H9 (cell line): ENCODE measurements around the gene GRID2. TPM values are rescaled to one million over a fixed set of nuclear protein-coding genes. Genes with fewer than 3 reads are reported as not detected.

Experiments used
- DNase-seq: peaks from one replicate; pipeline ENCODE4 v3.0.0-alpha.2; 2017
- H2AFZ ChIP-seq: one replicate; pipeline ENCODE4 v1.6.1; 2013; ENCODE audit warnings: mild to moderate bottlenecking, low read length, control low read depth, moderate library complexity
- H2AK5ac ChIP-seq: 2 replicates; pipeline ENCODE4 v1.6.1; 2013; ENCODE audit warnings: low read length, control low read depth, mixed read lengths; ENCODE audit not compliant: insufficient read length
- H2BK120ac ChIP-seq: one replicate; pipeline ENCODE4 v1.6.1; 2013; ENCODE audit warnings: low read depth, mild to moderate bottlenecking, low read length, control low read depth, inconsistent platforms; ENCODE audit not compliant: poor library complexity, severe bottlenecking
- H2BK12ac ChIP-seq: 2 replicates; pipeline ENCODE4 v1.6.1; 2013; ENCODE audit warnings: low read length, control low read depth, mixed read lengths, low read depth; ENCODE audit not compliant: insufficient read length
- H2BK15ac ChIP-seq: 2 replicates; pipeline ENCODE4 v1.6.1; 2013; ENCODE audit warnings: low read depth, low read length, control low read depth
- H2BK20ac ChIP-seq: one replicate; pipeline ENCODE4 v1.6.1; 2013; ENCODE audit warnings: low read depth, mild to moderate bottlenecking, low read length, control low read depth, inconsistent platforms; ENCODE audit not compliant: poor library complexity, severe bottlenecking
- H2BK5ac ChIP-seq: 2 replicates; pipeline ENCODE4 v1.6.1; 2013; ENCODE audit warnings: low read length, control low read depth, mixed read lengths; ENCODE audit not compliant: insufficient read length
- H3K14ac ChIP-seq: 2 replicates; pipeline ENCODE4 v1.6.1; 2013; ENCODE audit warnings: low read length, control low read depth; ENCODE audit not compliant: insufficient read depth
- H3K18ac ChIP-seq: 2 replicates; pipeline ENCODE4 v1.6.1; 2013; ENCODE audit warnings: low read depth, mild to moderate bottlenecking, mixed read lengths, low read length, control low read depth; ENCODE audit not compliant: insufficient read length
- H3K23ac ChIP-seq: 2 replicates; pipeline ENCODE4 v1.6.1; 2013; ENCODE audit warnings: low read length, control low read depth, mixed read lengths, low read depth; ENCODE audit not compliant: insufficient read length
- H3K23me2 ChIP-seq: 2 replicates; pipeline ENCODE4 v1.6.1; 2013; ENCODE audit warnings: low read depth, mild to moderate bottlenecking, mixed read lengths, low read length, control low read depth; ENCODE audit not compliant: insufficient read length, poor library complexity, severe bottlenecking
- H3K27ac ChIP-seq: 2 replicates; pipeline ENCODE4 v1.5.1; 2013; ENCODE audit warnings: low read length, control low read depth, mixed read lengths, low read depth; ENCODE audit not compliant: insufficient read length
- H3K27me3 ChIP-seq: 2 replicates; pipeline ENCODE4 v1.6.1; 2013; ENCODE audit warnings: low read length, control low read depth, inconsistent platforms; ENCODE audit not compliant: insufficient read depth
- H3K4ac ChIP-seq: 2 replicates; pipeline ENCODE4 v1.6.1; 2013; ENCODE audit warnings: low read depth, mild to moderate bottlenecking, control low read depth, inconsistent platforms, low read length, moderate library complexity
- H3K4me1 ChIP-seq: 2 replicates; pipeline ENCODE4 v1.6.1; 2013; ENCODE audit warnings: low read length, control low read depth, inconsistent platforms; ENCODE audit not compliant: insufficient read depth
- H3K4me2 ChIP-seq: 2 replicates; pipeline ENCODE4 v1.6.1; 2013; ENCODE audit warnings: low read length, control low read depth, mixed read lengths; ENCODE audit not compliant: insufficient read length, insufficient read depth
- H3K56ac ChIP-seq: 2 replicates; pipeline ENCODE4 v1.6.1; 2013; ENCODE audit warnings: low read depth, mild to moderate bottlenecking, mixed read lengths, low read length, control low read depth; ENCODE audit not compliant: insufficient read length
- H3K79me1 ChIP-seq: 2 replicates; pipeline ENCODE4 v1.6.1; 2013; ENCODE audit warnings: low read depth, mild to moderate bottlenecking, moderate library complexity, low read length, control low read depth, inconsistent platforms; ENCODE audit not compliant: insufficient read depth, poor library complexity, severe bottlenecking
- H3K79me2 ChIP-seq: 2 replicates; pipeline ENCODE4 v1.6.1; 2013; ENCODE audit warnings: low read length, control low read depth, inconsistent platforms; ENCODE audit not compliant: insufficient read depth
- H3K9ac ChIP-seq: 2 replicates; pipeline ENCODE4 v1.6.1; 2013; ENCODE audit warnings: low read length, control low read depth, mixed read lengths; ENCODE audit not compliant: insufficient read length; ENCODE audit errors: extremely low read depth
- H3K9me3 ChIP-seq: one replicate; pipeline ENCODE4 v1.6.1; 2013; ENCODE audit warnings: low read depth, low read length, inconsistent platforms; ENCODE audit not compliant: control insufficient read depth
- H3T11ph ChIP-seq: one replicate; pipeline ENCODE4 v1.6.1; 2013; ENCODE audit warnings: mild to moderate bottlenecking, low read length, control low read depth, inconsistent platforms
- H4K20me1 ChIP-seq: one replicate; pipeline ENCODE4 v1.6.1; 2013; ENCODE audit not compliant: control insufficient read depth, insufficient read length, insufficient read depth
- H4K5ac ChIP-seq: 2 replicates; pipeline ENCODE4 v1.6.1; 2013; ENCODE audit warnings: low read depth, mild to moderate bottlenecking, mixed read lengths, low read length, control low read depth; ENCODE audit not compliant: insufficient read length
- H4K8ac ChIP-seq: replicated peaks from 2 replicates; pipeline ENCODE4 v1.6.1; 2013; ENCODE audit warnings: low read length, control low read depth, mixed read lengths, low read depth; ENCODE audit not compliant: insufficient read length
- H4K91ac ChIP-seq: 2 replicates; pipeline ENCODE4 v1.6.1; 2013; ENCODE audit warnings: low read depth, mild to moderate bottlenecking, moderate library complexity, mixed read lengths, low read length, control low read depth; ENCODE audit not compliant: insufficient read length
- H3K27ac Mint-ChIP-seq, 3 experiments: 2 replicates in 2 of 3; 3 replicates in 1 of 3; pipeline ENCODE4 v1.8.0; 2020 to 2021; ENCODE audit warnings: mixed read lengths in 3 of 3, mild to moderate bottlenecking in 1 of 3, moderate library complexity in 1 of 3
- H3K27me3 Mint-ChIP-seq: 2 replicates; pipeline ENCODE4 v1.8.0; 2021; ENCODE audit warnings: low read depth, mild to moderate bottlenecking, moderate library complexity, mixed read lengths
- H3K36me3 Mint-ChIP-seq, 3 experiments: 2 replicates in 2 of 3; 3 replicates in 1 of 3; pipeline ENCODE4 v1.8.0; 2020 to 2021; ENCODE audit warnings: low read depth in 3 of 3, mixed read lengths in 3 of 3; ENCODE audit not compliant: insufficient read depth in 1 of 3
- H3K4me1 Mint-ChIP-seq, 2 experiments: 2 replicates each; pipeline ENCODE4 v1.8.0; 2020; ENCODE audit warnings: mixed read lengths in 2 of 2
- H3K4me3 Mint-ChIP-seq, 2 experiments: 2 replicates in 1 of 2; 3 replicates in 1 of 2; pipeline ENCODE4 v1.8.0; 2020 to 2021; ENCODE audit warnings: mild to moderate bottlenecking in 2 of 2, mixed read lengths in 2 of 2, moderate library complexity in 1 of 2
- H3K9me3 Mint-ChIP-seq, 2 experiments: 2 replicates in 1 of 2; 3 replicates in 1 of 2; pipeline ENCODE4 v1.8.0; 2020; ENCODE audit warnings: mild to moderate bottlenecking in 2 of 2, mixed read lengths in 2 of 2, moderate library complexity in 1 of 2
- WGBS: extraction: QIAGEN DNeasy Blood & Tissue Kit; methylation state at CpG from one replicate; pipeline ENCODE4 v1.1.7; 2013; ENCODE audit warnings: missing lambda C conversion rate, low lambda C conversion rate, mixed read lengths; ENCODE audit not compliant: insufficient read length; ENCODE audit errors: extremely low coverage; 5-methylcytosine and 5-hydroxymethylcytosine counted together
- total RNA-seq: library from RNA; stranded (reverse); gene quantifications from 2 replicates; pipeline ENCODE4 v1.2.1, GENCODE V29; 2021
- TF ChIP-seq, protein P1 (sequence below): fragments of 200-600 bp; sonication (generic); conservative IDR thresholded peaks from 3 replicates; pipeline ENCODE4 v1.8.0; 2021; ENCODE audit warnings: antibody characterized with exemption, mild to moderate bottlenecking

The GRID2 gene
- total RNA-seq, 1 experiment from 2014 or later, result 21.8 TPM

DNA sequence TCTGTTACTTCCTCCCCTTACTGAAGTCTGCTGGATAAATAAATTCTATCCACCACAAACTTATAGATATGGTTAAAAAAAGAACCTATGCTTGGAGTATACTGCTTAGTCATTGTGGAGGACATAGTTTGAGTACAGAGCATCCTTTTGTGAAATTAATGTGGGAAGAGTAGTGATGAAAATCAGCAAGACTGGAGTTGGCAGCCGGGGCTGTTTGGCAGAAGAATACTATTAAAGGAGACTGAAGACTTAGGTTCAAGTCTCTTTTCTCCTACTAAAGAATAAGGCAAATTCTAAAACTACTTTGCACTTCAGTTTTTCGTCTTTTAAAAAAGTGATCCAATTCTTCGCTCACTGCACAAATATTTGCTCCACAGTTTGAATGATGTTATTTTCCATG lies 1198.2 kb downstream of the GRID2 start:
- Histone ChIP-seq H4K8ac (no peak overlapping the region), H2BK20ac (no peak overlapping the region), H2BK5ac (no peak overlapping the region), H3K27ac (no peak overlapping the region), H4K5ac (no peak overlapping the region), H3K56ac (no peak overlapping the region), H3T11ph (no peak overlapping the region), H2AFZ (no peak overlapping the region), H3K14ac (no peak overlapping the region), H3K23me2 (no peaks in the 10 kb centered on the region), H3K27me3 (no peaks in the 10 kb centered on the region), H3K79me2 (no peaks in the 10 kb centered on the region), H3K4ac (no peak overlapping the region), H3K79me1 (no peaks in the 10 kb centered on the region), H2BK15ac (no peak overlapping the region), H3K9ac (no peak overlapping the region), H3K4me1 (peaks cover 2% of the 10 kb centered on the region; the same call in 1 of the 2 replicates), H3K23ac (no peak overlapping the region), H3K9me3 (no peaks in the 10 kb centered on the region), H3K4me2 (no peak overlapping the region), H2BK120ac (no peak overlapping the region), H2AK5ac (no peak overlapping the region), H2BK12ac (no peak overlapping the region), H4K91ac (no peak overlapping the region), H4K20me1 (no peaks in the 10 kb centered on the region), H3K18ac (no peak overlapping the region)
- no peaks in the 10 kb centered on the region for H3K9me3 Mint-ChIP-seq
- H3K4me3 Mint-ChIP-seq, result no peak overlapping the region
- TF ChIP-seq, protein P1, sequence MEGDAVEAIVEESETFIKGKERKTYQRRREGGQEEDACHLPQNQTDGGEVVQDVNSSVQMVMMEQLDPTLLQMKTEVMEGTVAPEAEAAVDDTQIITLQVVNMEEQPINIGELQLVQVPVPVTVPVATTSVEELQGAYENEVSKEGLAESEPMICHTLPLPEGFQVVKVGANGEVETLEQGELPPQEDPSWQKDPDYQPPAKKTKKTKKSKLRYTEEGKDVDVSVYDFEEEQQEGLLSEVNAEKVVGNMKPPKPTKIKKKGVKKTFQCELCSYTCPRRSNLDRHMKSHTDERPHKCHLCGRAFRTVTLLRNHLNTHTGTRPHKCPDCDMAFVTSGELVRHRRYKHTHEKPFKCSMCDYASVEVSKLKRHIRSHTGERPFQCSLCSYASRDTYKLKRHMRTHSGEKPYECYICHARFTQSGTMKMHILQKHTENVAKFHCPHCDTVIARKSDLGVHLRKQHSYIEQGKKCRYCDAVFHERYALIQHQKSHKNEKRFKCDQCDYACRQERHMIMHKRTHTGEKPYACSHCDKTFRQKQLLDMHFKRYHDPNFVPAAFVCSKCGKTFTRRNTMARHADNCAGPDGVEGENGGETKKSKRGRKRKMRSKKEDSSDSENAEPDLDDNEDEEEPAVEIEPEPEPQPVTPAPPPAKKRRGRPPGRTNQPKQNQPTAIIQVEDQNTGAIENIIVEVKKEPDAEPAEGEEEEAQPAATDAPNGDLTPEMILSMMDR, result no peak
- H3K36me3 Mint-ChIP-seq, result no peaks in the 10 kb centered on the region
- no peak for DNase-seq
- no peak overlapping the region for H3K27ac Mint-ChIP-seq
- peaks cover 10 to 16% of the 10 kb centered on the region in 2 experiments for H3K4me1 Mint-ChIP-seq
- WGBS, result no CpG with 5 or more reads among the region's 3 CpGs
- H3K27me3 Mint-ChIP-seq, result no peaks in the 10 kb centered on the region
